Kidney (tissue), 14 donors: ENCODE results near the gene CHMP4B. TPM values are rescaled to one million over a fixed set of nuclear protein-coding genes. Genes with fewer than 3 reads are reported as not detected.

Experiments used
- DNase-seq, 5 donors: peaks; one replicate each; pipeline ENCODE4 v3.0.0-alpha.2; 2013 to 2020
- FAIRE-seq: peaks from 2 replicates; lab custom pipeline; 2012; peaks lifted over from hg19 to GRCh38; lab: Jason Lieb, UNC
- H3K27ac ChIP-seq, 2 donors: one replicate each; pipeline ENCODE4 v1.7.0; 2013; ENCODE audit warnings: low read depth in 2 of 2, low read length in 2 of 2, inconsistent platforms in 1 of 2
- H3K27me3 ChIP-seq: one replicate; pipeline ENCODE4 v1.7.1; 2013; ENCODE audit warnings: low read length, inconsistent platforms; ENCODE audit not compliant: control insufficient read depth, insufficient read depth
- H3K36me3 ChIP-seq, 3 donors: one replicate each; pipeline versions ENCODE4 v1.7.0 to v1.7.1; 2013; ENCODE audit warnings: low read length in 3 of 3, control low read depth in 1 of 3, inconsistent platforms in 1 of 3; ENCODE audit not compliant: insufficient read depth in 3 of 3, control insufficient read depth in 2 of 3
- H3K4me1 ChIP-seq, 3 donors: one replicate each; pipeline versions ENCODE4 v1.7.0 to v1.7.1; 2013; ENCODE audit warnings: low read length in 3 of 3, inconsistent platforms in 1 of 3, low read depth in 1 of 3; ENCODE audit not compliant: control insufficient read depth in 2 of 3, insufficient read depth in 2 of 3
- H3K4me3 ChIP-seq, 3 donors: one replicate each; pipeline versions ENCODE4 v1.7.0 to v1.8.1; 2013; ENCODE audit warnings: low read length in 3 of 3, control low read depth in 1 of 3, inconsistent platforms in 1 of 3
- H3K9ac ChIP-seq, 3 donors: one replicate each; pipeline versions ENCODE4 v1.7.0 to v1.7.1; 2013; ENCODE audit warnings: low read length in 3 of 3, control low read depth in 1 of 3, inconsistent platforms in 1 of 3
- H3K9me3 ChIP-seq, 3 donors: one replicate each; pipeline versions ENCODE4 v1.7.0 to v1.7.1; 2013; ENCODE audit warnings: low read length in 3 of 3, control low read depth in 1 of 3, inconsistent platforms in 1 of 3; ENCODE audit not compliant: control insufficient read depth in 2 of 3, insufficient read depth in 1 of 3
- intact Hi-C: fragments of 100-400 bp; cut with DNase I; formaldehyde crosslinking; loops from one replicate; pipeline ENCODE4 v1.11.1; 2022
- polyA plus RNA-seq: library from polyadenylated mRNA; stranded (reverse); fragments of 350-450 nt; fragmentation: Illumina TruSeq; extraction: RNeasy Lipid Tissue Mini Kit (QIAGEN cat#74804); gene quantifications from one replicate; pipeline ENCODE4 v1.2.3, GENCODE V29; 2014; ENCODE audit warnings: low read depth, low replicate concordance; ENCODE audit not compliant: insufficient read depth
- total RNA-seq: library from RNA; stranded (reverse); fragmentation: NEBNext Ultra II Directional; extraction: Animal tissue kit (Norgen Biotek cat#: 25700); gene quantifications from one replicate; pipeline ENCODE4 v1.2.1, GENCODE V29; 2021
- TF ChIP-seq, protein P1 (sequence below): IDR thresholded peaks from 3 replicates; pipeline ENCODE4 v1.5.1; 2012; ENCODE audit warnings: mild to moderate bottlenecking, moderate library complexity, borderline replicate concordance; ENCODE audit not compliant: insufficient read depth; ENCODE audit errors: extremely low read depth
- donor health status: control.
- donor health status: control.
- donor health status: control.
- donor health status: control.
- donor health status: control.
- donor health status: DM: yes; HTN: yes; CAD: no.
- donor health status: Normal renal cell carcinoma (clear cell type).

Gene CHMP4B
- total and polyA plus RNA-seq, 2 donors from 2014 or later: 104 to 137 TPM

DNA sequence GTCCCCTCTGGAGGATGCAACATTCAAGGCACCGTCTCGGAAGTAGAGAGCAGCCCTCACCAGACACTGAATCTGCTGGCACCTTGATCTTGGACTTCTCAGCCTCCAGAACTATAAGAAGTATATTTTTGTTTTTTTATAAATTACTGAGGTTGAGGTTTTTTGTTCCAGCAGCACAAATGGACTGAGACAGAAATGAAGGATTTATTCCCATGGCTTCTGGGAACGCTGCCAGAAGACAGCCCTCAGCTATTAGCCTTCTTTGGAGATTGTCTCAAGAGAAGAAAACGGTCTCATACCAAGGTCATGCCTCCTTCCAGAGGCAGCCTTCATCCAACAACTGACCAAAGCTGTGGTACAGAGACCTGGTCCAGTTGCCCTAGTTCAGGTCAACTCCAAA, 85.4 kb downstream of the CHMP4B start:
- Histone ChIP-seq H3K9ac (no peak overlapping the region), H3K4me1 (no peaks in the 10 kb centered on the region), H3K9me3 (no peaks in the 10 kb centered on the region), H3K27me3 (no peaks in the 10 kb centered on the region), H3K27ac (no peak overlapping the region), H3K4me3 (no peak overlapping the region), H3K36me3 (no peaks in the 10 kb centered on the region)
- FAIRE-seq (no peak), DNase-seq (peak in 1 of 5 donors; percentile 67)
- intact Hi-C loops: no loop called here
- TF ChIP-seq, protein P1, sequence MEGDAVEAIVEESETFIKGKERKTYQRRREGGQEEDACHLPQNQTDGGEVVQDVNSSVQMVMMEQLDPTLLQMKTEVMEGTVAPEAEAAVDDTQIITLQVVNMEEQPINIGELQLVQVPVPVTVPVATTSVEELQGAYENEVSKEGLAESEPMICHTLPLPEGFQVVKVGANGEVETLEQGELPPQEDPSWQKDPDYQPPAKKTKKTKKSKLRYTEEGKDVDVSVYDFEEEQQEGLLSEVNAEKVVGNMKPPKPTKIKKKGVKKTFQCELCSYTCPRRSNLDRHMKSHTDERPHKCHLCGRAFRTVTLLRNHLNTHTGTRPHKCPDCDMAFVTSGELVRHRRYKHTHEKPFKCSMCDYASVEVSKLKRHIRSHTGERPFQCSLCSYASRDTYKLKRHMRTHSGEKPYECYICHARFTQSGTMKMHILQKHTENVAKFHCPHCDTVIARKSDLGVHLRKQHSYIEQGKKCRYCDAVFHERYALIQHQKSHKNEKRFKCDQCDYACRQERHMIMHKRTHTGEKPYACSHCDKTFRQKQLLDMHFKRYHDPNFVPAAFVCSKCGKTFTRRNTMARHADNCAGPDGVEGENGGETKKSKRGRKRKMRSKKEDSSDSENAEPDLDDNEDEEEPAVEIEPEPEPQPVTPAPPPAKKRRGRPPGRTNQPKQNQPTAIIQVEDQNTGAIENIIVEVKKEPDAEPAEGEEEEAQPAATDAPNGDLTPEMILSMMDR: no peak

DNA sequence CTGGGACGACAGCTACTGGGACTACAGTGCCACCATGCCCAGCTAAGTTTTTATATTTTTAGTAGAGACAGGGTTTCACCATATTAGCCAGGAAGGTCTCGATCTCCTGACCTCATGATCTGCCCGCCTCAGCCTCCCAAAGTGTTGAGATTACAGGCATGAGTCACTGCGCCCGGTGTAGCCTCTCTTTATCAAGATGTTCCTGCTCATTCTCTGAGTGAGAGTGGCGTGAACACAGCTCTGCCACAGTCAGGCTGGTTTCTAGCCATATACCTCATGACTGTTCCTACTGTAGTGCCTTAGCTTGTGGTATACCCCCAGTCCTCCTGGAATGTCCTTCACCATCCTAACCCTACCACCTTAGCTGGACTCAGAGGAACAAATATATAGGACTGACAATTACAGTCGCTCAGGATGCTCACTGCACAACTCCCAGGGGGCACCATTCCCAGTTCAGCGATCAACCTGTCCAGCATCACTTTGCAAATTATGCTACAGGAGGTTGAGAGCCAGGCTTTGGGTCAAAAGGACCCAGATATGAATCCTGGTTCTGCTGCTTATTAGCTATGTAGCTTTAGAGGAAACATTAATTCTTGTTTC, 86.3 kb downstream of the CHMP4B start:
- intact Hi-C loops: no loop called here
- Histone ChIP-seq H3K4me1 (no peaks in the 10 kb centered on the region), H3K27me3 (no peaks in the 10 kb centered on the region), H3K27ac (no peak overlapping the region), H3K9ac (no peak overlapping the region), H3K36me3 (no peaks in the 10 kb centered on the region), H3K9me3 (no peaks in the 10 kb centered on the region), H3K4me3 (no peak overlapping the region)
- TF ChIP-seq, protein P1: no peak
- FAIRE-seq: no peak
- DNase-seq: no peak

DNA sequence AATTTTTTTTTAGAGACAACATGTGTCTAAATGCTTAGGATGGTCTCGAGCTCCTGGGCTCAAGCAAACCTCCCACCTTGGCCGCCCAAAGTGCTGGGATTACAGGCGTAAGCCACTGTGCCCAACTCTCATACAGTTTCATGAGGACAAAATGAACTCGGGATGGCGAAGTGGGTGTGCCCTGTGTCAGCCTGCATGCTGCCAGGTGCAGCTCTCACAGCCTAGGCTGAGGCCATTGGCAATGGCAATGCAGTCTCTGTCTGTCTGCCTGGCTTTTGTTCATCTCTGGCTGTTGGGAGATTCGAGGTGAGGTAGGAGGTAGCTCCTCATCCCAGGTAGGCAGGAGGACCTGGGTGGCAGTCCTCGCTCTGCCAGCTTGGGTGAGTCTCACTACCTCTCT, 88.0 kb downstream of the CHMP4B start:
- FAIRE-seq: no peak
- TF ChIP-seq, protein P1: no peak

DNA sequence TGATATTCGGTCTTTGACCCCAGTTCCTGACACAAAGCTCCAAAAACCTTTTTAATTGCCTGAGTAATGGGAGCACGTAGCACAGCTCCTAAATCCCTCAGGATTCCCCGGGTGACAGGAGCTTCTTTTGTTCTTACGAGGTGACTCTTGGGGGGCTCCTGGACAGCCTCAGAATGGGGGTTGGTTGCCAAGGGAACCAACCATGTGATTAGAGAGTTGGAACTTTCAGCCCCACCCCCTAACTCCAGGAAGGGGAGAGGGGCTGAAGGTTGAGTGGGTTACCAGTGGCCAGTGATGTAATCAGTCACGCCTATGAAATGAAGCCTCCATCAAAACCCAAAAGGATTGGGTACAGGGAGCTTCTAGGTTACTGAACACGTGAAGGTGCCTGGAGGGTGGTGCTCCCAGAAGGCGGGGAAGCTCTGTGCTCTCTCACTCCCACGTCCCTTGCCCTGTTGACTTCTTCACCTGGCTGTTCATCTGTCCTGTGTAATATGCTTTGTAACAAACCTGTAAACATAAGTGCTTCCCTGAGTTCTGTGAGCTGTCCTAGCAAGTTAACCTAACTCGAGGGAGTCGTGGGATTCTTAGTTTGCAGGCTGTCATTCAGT, 89.5 kb downstream of the CHMP4B start:
- DNase-seq (no peak), FAIRE-seq (no peak)
- Histone ChIP-seq H3K27ac (no peak overlapping the region), H3K4me3 (no peak overlapping the region), H3K9me3 (no peaks in the 10 kb centered on the region), H3K27me3 (no peaks in the 10 kb centered on the region), H3K36me3 (no peaks in the 10 kb centered on the region), H3K9ac (no peak overlapping the region), H3K4me1 (no peaks in the 10 kb centered on the region)
- TF ChIP-seq, protein P1: no peak
- intact Hi-C loops: no loop called here

More for the DNA sequence above, 88.0 kb downstream of the CHMP4B start:
- no peak for DNase-seq
- no peaks in the 10 kb centered on the region for H3K27me3 ChIP-seq
- H3K4me1 ChIP-seq: no peaks in the 10 kb centered on the region
- intact Hi-C loops: no loop called here
- no peak overlapping the region for H3K27ac ChIP-seq
- H3K36me3 ChIP-seq: no peaks in the 10 kb centered on the region
- no peak overlapping the region for H3K4me3 ChIP-seq
- H3K9ac ChIP-seq: no peak overlapping the region
- no peaks in the 10 kb centered on the region for H3K9me3 ChIP-seq
